ENCODE results near the gene OLIG1.

Gene OLIG1

DNA sequence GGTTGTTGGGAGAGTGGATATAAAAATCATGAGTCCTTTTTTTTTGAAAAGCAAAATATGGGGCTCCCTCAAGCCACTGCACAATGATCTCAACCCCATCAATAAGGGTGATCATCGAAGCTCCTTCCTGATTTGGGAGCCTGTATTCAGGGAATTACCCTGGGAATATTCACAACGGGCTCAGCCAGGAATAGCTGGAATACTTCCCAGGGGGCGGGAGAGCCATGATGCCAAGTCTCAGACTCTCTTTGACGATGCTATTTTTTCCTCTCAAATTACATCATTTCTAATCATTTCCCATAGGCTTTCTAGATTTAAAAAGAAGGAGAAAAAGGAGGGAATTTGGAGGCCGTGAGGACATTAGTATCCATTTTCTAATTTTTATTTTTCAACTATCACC lies 18.4 kb downstream of the OLIG1 start:
- Histone ChIP-seq H3K4me3 (ENCODE audit: low read depth in 1 of 2, low read length in 2 of 2) (no peak overlapping the region), H3K27ac (ENCODE audit: low read depth, low read length) (no peak overlapping the region), H3K9me3 (ENCODE audit: control insufficient read depth in 1 of 2, low read length in 2 of 2) (no peaks in the 10 kb centered on the region), H3K27me3 (ENCODE audit: control insufficient read depth in 1 of 2, insufficient read depth in 2 of 2, low read length in 2 of 2) (peaks cover 0 to 5% of the 10 kb centered on the region in 2 donors), H3K36me3 (ENCODE audit: control insufficient read depth in 1 of 2, insufficient read depth in 2 of 2, low read length in 2 of 2) (no peaks in the 10 kb centered on the region), H3K4me1 (ENCODE audit: control insufficient read depth in 1 of 2, insufficient read depth in 2 of 2, low read length in 2 of 2) (no peaks in the 10 kb centered on the region), H3K9ac (ENCODE audit: low read depth in 1 of 2, low read length in 2 of 2) (no peak overlapping the region)

DNA sequence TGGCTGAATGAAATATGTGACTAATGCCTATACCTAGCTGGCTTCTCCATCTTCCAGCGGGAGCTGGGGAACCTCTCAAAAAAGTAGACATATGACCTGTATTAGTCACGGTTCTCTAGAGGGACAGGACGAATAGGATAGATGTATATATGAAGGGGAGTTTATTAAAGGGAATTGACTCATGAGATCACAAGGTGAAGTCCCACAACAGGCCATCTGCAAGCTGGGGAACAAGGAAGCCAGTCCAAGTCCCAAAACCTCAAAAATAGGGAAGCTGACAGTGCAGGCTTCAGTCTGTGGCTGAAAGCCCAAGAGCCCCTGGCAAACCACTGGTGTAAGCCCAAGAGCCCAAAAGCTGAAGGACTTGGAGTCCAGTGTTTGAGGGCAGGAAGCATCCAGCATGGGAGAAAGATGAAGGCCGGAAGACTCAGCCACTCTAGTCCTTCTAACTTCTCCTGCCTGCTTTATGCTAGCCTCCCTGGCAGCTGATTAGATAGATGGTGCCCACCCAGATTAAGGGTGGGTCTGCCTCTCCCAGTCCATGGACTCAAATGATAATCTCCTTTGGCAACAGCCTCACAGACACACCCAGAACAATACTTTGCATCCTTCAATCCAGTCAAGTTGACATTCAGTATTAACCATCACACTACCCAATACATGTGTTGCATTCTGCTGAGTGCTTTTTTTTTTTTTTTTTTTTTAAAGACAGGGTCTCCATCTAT lies 19.6 kb downstream of the OLIG1 start:
- no peak overlapping the region for H3K9ac ChIP-seq (ENCODE audit: low read depth in 1 of 2, low read length in 2 of 2)
- H3K27me3 ChIP-seq (ENCODE audit: control insufficient read depth in 1 of 2, insufficient read depth in 2 of 2, low read length in 2 of 2), result peaks cover 0 to 5% of the 10 kb centered on the region in 2 donors
- H3K9me3 ChIP-seq (ENCODE audit: control insufficient read depth in 1 of 2, low read length in 2 of 2), result no peaks in the 10 kb centered on the region
- no peaks in the 10 kb centered on the region for H3K4me1 ChIP-seq (ENCODE audit: control insufficient read depth in 1 of 2, insufficient read depth in 2 of 2, low read length in 2 of 2)
- no peak overlapping the region for H3K27ac ChIP-seq (ENCODE audit: low read depth, low read length)
- no peaks in the 10 kb centered on the region for H3K36me3 ChIP-seq (ENCODE audit: control insufficient read depth in 1 of 2, insufficient read depth in 2 of 2, low read length in 2 of 2)
- H3K4me3 ChIP-seq (ENCODE audit: low read depth in 1 of 2, low read length in 2 of 2), result no peak overlapping the region

DNA sequence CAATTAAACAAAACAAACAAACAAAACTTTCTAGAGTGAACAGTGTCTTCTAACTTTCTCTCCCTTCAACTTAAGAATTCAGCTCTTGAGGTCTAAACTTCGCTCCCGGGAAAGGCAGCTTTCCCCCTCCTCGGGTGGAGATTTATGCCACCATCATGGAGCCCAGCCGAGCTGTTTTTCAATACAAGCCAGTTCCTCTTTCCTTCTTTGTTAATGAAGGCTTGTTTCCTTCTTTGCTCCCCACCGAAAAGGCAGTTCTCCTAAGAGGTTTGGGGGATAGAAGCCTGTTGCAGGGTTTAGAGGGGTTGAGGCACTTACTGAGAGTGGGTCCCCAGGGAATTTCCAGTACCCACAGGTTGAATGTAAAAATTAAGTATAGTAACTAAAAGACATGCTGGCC lies 26.5 kb downstream of the OLIG1 start:
- no peaks in the 10 kb centered on the region for H3K36me3 ChIP-seq (ENCODE audit: control insufficient read depth in 1 of 2, insufficient read depth in 2 of 2, low read length in 2 of 2)
- H3K4me1 ChIP-seq (ENCODE audit: control insufficient read depth in 1 of 2, insufficient read depth in 2 of 2, low read length in 2 of 2), result no peaks in the 10 kb centered on the region
- peaks cover 0 to 5% of the 10 kb centered on the region in 2 donors for H3K27me3 ChIP-seq (ENCODE audit: control insufficient read depth in 1 of 2, insufficient read depth in 2 of 2, low read length in 2 of 2)
- no peak overlapping the region for H3K9ac ChIP-seq (ENCODE audit: low read depth in 1 of 2, low read length in 2 of 2)
- no peak overlapping the region for H3K27ac ChIP-seq (ENCODE audit: low read depth, low read length)
- H3K4me3 ChIP-seq (ENCODE audit: low read depth in 1 of 2, low read length in 2 of 2), result no peak overlapping the region
- no peaks in the 10 kb centered on the region for H3K9me3 ChIP-seq (ENCODE audit: control insufficient read depth in 1 of 2, low read length in 2 of 2)

DNA sequence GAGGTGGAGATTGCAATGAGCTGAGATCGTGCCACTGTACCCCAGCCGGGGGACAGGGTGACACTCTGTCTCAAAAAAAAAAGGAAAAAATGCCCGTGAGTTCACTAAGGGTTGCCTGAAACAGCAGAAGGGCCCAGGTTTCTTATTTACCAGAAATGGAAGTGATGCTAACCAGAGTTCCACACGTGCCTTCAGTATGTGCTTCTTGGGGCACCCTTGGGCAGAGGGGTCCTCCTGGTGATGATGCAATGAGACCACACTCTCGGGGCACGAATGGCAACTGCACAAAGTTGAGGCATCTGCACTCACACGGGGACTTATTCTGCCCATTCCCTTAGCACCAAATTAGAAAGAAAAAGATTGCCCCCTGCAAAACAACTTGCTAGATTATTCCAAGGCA lies 29.2 kb downstream of the OLIG1 start:
- Histone ChIP-seq H3K4me1 (ENCODE audit: control insufficient read depth in 1 of 2, insufficient read depth in 2 of 2, low read length in 2 of 2) (no peaks in the 10 kb centered on the region), H3K27me3 (ENCODE audit: control insufficient read depth in 1 of 2, insufficient read depth in 2 of 2, low read length in 2 of 2) (peaks cover 5 to 8% of the 10 kb centered on the region in 2 donors), H3K9me3 (ENCODE audit: control insufficient read depth in 1 of 2, low read length in 2 of 2) (no peaks in the 10 kb centered on the region), H3K4me3 (ENCODE audit: low read depth in 1 of 2, low read length in 2 of 2) (no peak overlapping the region), H3K9ac (ENCODE audit: low read depth in 1 of 2, low read length in 2 of 2) (no peak overlapping the region), H3K36me3 (ENCODE audit: control insufficient read depth in 1 of 2, insufficient read depth in 2 of 2, low read length in 2 of 2) (no peaks in the 10 kb centered on the region), H3K27ac (ENCODE audit: low read depth, low read length) (no peak overlapping the region)

DNA sequence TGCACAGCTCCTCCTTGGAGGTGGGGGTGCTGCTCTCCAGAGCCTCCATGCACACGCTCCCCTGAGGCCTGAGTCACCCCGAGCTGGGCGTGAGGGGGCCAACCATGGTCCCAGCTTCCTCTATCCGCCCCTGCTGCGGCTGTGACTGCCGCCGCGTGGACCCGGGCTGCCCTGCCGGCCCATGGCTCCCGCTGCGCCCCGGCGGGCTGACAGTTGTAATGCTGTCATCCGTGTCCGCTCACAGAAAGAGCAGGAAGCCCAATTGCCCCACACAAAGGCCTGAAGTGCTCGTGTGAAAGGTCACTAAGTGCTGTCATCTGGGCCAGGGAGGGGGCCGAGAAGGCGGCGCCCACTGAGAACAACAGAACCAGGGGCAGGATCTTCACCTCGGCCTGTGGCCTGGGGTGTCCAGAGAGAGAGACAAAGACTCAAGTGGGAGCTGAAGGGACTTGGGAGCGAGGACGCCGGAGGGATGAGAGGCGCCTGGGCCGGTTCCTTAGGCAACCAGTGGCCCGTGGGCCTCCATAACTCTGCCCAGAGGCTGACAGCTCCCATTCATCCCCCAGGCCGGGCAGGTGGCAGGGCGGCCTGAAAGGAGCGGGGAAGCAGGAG lies 31.5 kb downstream of the OLIG1 start:
- H3K4me3 ChIP-seq (ENCODE audit: low read depth in 1 of 2, low read length in 2 of 2), result no peak overlapping the region

DNA sequence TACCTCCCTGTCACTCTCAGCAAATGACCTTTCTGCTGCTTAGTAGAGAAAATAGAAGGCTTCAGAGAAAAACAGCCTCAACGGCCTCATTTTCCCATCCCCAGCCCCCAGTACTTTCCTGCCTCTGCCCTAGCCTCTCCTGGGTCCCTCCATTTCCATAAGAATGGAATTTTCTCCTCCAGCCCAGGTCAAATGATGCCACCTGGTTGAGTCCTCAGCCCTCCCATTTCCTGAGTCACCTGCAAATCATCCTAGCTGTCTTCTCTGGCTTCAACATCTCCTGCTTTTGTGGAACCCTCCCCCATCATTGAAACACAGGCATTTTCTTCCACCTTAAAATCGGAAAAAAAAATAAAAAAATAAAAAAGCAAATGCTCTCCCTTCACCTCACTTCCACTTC lies 35.1 kb downstream of the OLIG1 start:
- no peak overlapping the region for H3K4me3 ChIP-seq (ENCODE audit: low read depth in 1 of 2, low read length in 2 of 2)
- no peaks in the 10 kb centered on the region for H3K36me3 ChIP-seq (ENCODE audit: control insufficient read depth in 1 of 2, insufficient read depth in 2 of 2, low read length in 2 of 2)
- no peaks in the 10 kb centered on the region for H3K9me3 ChIP-seq (ENCODE audit: control insufficient read depth in 1 of 2, low read length in 2 of 2)
- no peak overlapping the region for H3K9ac ChIP-seq (ENCODE audit: low read depth in 1 of 2, low read length in 2 of 2)
- no peaks in the 10 kb centered on the region for H3K4me1 ChIP-seq (ENCODE audit: control insufficient read depth in 1 of 2, insufficient read depth in 2 of 2, low read length in 2 of 2)
- peaks cover 21 to 23% of the 10 kb centered on the region in 2 donors for H3K27me3 ChIP-seq (ENCODE audit: control insufficient read depth in 1 of 2, insufficient read depth in 2 of 2, low read length in 2 of 2)
- no peak overlapping the region for H3K27ac ChIP-seq (ENCODE audit: low read depth, low read length)

More for the DNA sequence above, 31.5 kb downstream of the OLIG1 start:
- H3K4me1 ChIP-seq (ENCODE audit: control insufficient read depth in 1 of 2, insufficient read depth in 2 of 2, low read length in 2 of 2), result no peaks in the 10 kb centered on the region
- H3K9me3 ChIP-seq (ENCODE audit: control insufficient read depth in 1 of 2, low read length in 2 of 2), result no peaks in the 10 kb centered on the region
- no peak overlapping the region for H3K9ac ChIP-seq (ENCODE audit: low read depth in 1 of 2, low read length in 2 of 2)
- no peak overlapping the region for H3K27ac ChIP-seq (ENCODE audit: low read depth, low read length)
- peaks cover 3 to 13% of the 10 kb centered on the region in 2 donors for H3K27me3 ChIP-seq (ENCODE audit: control insufficient read depth in 1 of 2, insufficient read depth in 2 of 2, low read length in 2 of 2)
- H3K36me3 ChIP-seq (ENCODE audit: control insufficient read depth in 1 of 2, insufficient read depth in 2 of 2, low read length in 2 of 2), result no peaks in the 10 kb centered on the region

DNA sequence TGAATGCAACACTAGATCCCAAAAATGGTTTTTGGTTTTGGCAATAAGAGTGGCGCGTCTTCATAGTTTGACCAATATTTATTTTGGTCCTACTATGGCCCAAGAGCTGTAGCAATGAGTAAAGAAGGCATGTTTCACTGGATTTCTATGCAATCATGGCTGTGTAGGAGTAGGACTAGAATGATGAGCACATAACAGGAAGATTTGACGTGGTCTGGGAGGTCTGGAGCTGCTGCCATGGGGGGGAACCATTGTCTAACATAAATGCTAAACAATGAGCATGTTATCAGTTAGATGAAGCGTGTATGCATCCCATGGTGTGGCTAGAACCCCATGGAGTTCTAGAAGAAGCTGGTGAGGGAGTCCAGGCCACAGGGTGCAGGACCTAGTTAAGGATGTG lies 38.3 kb downstream of the OLIG1 start:
- H3K27me3 ChIP-seq (ENCODE audit: control insufficient read depth in 1 of 2, insufficient read depth in 2 of 2, low read length in 2 of 2), result peaks cover 49% of the 10 kb centered on the region in 2 donors
- no peaks in the 10 kb centered on the region for H3K4me1 ChIP-seq (ENCODE audit: control insufficient read depth in 1 of 2, insufficient read depth in 2 of 2, low read length in 2 of 2)
- H3K4me3 ChIP-seq (ENCODE audit: low read depth in 1 of 2, low read length in 2 of 2), result no peak overlapping the region
- no peaks in the 10 kb centered on the region for H3K9me3 ChIP-seq (ENCODE audit: control insufficient read depth in 1 of 2, low read length in 2 of 2)
- no peak overlapping the region for H3K9ac ChIP-seq (ENCODE audit: low read depth in 1 of 2, low read length in 2 of 2)
- H3K27ac ChIP-seq (ENCODE audit: low read depth, low read length), result no peak overlapping the region
- no peaks in the 10 kb centered on the region for H3K36me3 ChIP-seq (ENCODE audit: control insufficient read depth in 1 of 2, insufficient read depth in 2 of 2, low read length in 2 of 2)

DNA sequence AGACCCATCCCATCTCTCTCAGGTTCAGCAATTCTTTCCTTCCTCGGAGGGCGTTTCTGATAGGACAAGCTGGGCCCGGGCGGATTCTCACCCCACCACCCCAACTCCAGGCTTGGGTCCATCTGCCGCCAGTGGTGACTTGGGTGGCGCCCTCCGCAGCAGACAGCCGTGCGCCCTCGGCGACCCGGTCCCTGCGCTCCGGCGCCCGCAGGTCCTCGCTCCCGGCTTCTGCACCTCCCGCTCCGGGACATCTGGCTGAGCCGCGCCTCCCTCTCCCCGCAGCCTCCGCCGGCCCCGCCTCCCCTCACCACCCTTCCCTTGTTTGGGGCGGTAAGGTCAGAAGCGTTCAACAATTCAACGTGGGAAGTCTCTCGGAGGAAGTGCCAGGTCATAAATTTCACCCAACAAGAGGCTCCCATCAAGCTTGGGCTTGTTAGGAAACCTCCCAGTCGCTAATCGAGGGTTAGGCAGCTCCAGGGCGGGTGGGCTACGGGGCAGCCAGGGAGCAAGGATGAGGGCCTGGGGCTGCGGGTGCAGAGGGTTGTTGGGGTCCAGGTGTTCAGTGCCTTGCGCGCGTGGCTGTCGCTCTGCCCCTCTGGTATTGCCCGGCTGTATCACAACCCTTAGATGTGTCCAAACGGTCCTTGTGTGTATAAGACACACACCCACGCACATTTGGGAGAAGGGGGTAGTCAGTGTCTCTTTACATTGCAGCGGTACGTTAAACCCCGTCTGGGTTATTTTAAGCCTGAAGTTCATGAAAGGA lies 39.8 kb downstream of the OLIG1 start:
- H3K9ac ChIP-seq (ENCODE audit: low read depth in 1 of 2, low read length in 2 of 2), result no peak overlapping the region
- H3K27ac ChIP-seq (ENCODE audit: low read depth, low read length), result no peak overlapping the region
- peaks cover 44 to 49% of the 10 kb centered on the region in 2 donors for H3K27me3 ChIP-seq (ENCODE audit: control insufficient read depth in 1 of 2, insufficient read depth in 2 of 2, low read length in 2 of 2)
- no peaks in the 10 kb centered on the region for H3K4me1 ChIP-seq (ENCODE audit: control insufficient read depth in 1 of 2, insufficient read depth in 2 of 2, low read length in 2 of 2)
- no peaks in the 10 kb centered on the region for H3K36me3 ChIP-seq (ENCODE audit: control insufficient read depth in 1 of 2, insufficient read depth in 2 of 2, low read length in 2 of 2)
- H3K4me3 ChIP-seq (ENCODE audit: low read depth in 1 of 2, low read length in 2 of 2), result no peak overlapping the region
- no peaks in the 10 kb centered on the region for H3K9me3 ChIP-seq (ENCODE audit: control insufficient read depth in 1 of 2, low read length in 2 of 2)

DNA sequence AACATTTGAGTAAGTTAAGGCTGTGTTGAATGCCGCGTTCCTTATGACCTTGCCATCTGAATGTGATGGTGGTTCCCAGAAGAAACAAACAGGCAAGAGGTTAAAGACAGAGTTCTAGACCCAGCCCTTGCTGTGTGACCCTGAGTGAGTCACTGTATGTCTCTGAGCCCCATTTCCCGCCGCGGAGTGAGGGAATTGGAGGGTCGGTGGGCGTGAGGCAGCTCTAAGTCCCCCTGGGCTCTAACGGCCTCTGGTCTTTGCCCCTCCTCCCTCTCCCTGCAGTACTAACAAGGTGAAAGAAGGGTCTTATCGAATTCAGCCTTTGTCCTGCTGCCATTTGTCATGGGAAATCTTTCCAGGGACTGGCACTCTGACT lies 40.4 kb downstream of the OLIG1 start:
- H3K27ac ChIP-seq (ENCODE audit: low read depth, low read length), result no peak overlapping the region
- H3K9ac ChIP-seq (ENCODE audit: low read depth in 1 of 2, low read length in 2 of 2), result no peak overlapping the region
- H3K36me3 ChIP-seq (ENCODE audit: control insufficient read depth in 1 of 2, insufficient read depth in 2 of 2, low read length in 2 of 2), result no peaks in the 10 kb centered on the region
- H3K4me3 ChIP-seq (ENCODE audit: low read depth in 1 of 2, low read length in 2 of 2), result no peak overlapping the region
- H3K9me3 ChIP-seq (ENCODE audit: control insufficient read depth in 1 of 2, low read length in 2 of 2), result no peaks in the 10 kb centered on the region
- H3K27me3 ChIP-seq (ENCODE audit: control insufficient read depth in 1 of 2, insufficient read depth in 2 of 2, low read length in 2 of 2), result peaks cover 41 to 49% of the 10 kb centered on the region in 2 donors
- H3K4me1 ChIP-seq (ENCODE audit: control insufficient read depth in 1 of 2, insufficient read depth in 2 of 2, low read length in 2 of 2), result no peaks in the 10 kb centered on the region

DNA sequence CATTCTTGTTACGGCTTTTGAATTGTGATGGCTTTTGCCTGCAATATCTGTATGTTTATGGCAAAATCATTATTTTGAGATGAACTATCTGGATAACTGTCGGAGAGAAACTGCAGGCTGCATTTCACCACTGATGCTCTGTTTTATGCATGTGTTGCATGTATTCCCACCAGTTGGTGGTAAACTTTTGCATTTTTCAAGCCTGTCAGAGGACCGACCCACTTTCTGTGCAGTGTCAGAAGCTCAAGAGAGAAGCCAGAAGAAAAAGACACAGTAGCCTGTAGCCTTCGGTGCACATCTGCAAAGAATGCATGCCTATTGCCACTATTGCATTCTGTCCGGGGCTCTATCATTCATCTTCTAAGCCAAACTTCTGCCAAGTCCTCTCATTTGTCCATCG lies 41.6 kb downstream of the OLIG1 start:
- Histone ChIP-seq H3K9me3 (ENCODE audit: control insufficient read depth in 1 of 2, low read length in 2 of 2) (no peaks in the 10 kb centered on the region), H3K4me1 (ENCODE audit: control insufficient read depth in 1 of 2, insufficient read depth in 2 of 2, low read length in 2 of 2) (no peaks in the 10 kb centered on the region), H3K36me3 (ENCODE audit: control insufficient read depth in 1 of 2, insufficient read depth in 2 of 2, low read length in 2 of 2) (no peaks in the 10 kb centered on the region), H3K27me3 (ENCODE audit: control insufficient read depth in 1 of 2, insufficient read depth in 2 of 2, low read length in 2 of 2) (peaks cover 41 to 51% of the 10 kb centered on the region in 2 donors), H3K9ac (ENCODE audit: low read depth in 1 of 2, low read length in 2 of 2) (no peak overlapping the region), H3K4me3 (ENCODE audit: low read depth in 1 of 2, low read length in 2 of 2) (no peak overlapping the region), H3K27ac (ENCODE audit: low read depth, low read length) (no peak overlapping the region)
